NCI-H2107 treated with DMSO at 0.1 percent for 48 hours (cell line): ENCODE measurements around the gene SH3PXD2A.
"Not testable (repeated sequence)": the region's sequence is repeated elsewhere in the genome, so short reads cannot be mapped to it uniquely, and the experiment has no call there.

Source experiments
- DNase-seq: peaks from one replicate; lab custom pipeline; 2025; ENCODE audit not compliant: unreplicated experiment; lab: John Stamatoyannopoulos, UW

Gene SH3PXD2A

DNA sequence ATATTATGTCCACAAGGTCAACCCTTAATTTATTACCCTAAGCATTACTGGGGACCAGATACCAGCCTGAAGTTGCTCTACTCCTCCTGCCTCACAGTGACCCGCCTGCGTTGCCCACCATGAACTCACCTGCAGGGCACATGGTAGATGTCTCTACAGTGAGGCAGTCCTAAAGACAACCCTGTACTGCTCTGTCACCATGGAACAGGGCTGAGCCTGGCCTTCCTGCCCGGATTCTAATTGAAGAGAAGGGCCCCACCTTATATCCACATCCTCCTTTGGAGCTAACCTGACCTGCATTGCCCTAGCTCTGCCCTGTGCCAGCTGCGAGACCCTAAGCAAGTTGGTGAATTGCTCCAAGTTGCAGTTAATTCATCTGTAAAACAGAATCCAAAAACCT lies 4.1 kb downstream of the SH3PXD2A start:
- DNase-seq: no peak

DNA sequence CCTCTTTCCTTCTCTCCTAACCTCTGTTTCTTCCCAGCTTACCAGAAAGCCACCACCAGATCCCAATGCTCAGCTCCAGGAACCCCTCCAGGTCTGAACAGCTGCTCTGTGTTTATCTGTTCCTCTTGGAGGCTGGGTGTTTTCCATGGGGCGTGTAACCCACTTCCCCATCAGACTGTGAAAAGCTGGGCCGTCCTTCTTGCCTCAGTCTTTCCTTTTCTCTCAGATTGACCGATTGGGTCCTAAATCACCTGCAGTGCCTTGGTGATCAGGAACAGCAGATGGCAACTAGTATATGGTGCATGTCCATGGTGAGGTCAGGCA lies 4.8 kb downstream of the SH3PXD2A start:
- no peak for DNase-seq

DNA sequence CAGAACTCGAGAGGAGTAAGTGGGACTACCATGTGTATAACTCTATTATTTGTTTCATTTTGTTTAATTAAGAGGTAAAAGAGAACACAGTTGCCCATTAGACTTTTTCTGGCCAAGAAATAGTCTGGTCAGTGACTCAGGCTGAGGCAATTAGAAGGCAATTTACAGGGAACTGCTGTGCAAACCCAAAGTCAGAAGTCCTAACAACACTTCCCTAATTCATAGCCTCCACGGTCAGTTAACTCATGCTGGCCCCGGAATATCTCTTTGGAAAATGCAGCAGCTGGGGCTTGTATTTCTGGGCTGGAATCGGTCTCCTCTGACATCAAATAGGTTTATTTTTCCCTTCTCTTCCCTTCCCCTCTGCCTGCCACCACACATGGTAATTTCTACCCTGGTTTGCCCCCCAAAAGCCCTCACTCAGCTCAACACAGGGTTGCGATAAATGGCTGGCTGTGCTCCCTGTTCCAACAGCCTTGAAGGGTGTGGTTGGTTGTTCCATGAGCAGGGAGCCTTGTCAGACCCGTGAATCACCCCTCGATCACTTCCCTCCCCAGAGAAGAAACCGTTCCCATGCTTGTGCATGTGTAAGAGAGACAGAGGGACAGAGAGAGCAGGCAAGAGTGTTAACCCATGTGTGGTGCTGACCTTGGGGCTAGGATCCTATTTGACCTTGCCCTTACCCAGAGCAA lies 5.3 kb downstream of the SH3PXD2A start:
- DNase-seq: no peak

DNA sequence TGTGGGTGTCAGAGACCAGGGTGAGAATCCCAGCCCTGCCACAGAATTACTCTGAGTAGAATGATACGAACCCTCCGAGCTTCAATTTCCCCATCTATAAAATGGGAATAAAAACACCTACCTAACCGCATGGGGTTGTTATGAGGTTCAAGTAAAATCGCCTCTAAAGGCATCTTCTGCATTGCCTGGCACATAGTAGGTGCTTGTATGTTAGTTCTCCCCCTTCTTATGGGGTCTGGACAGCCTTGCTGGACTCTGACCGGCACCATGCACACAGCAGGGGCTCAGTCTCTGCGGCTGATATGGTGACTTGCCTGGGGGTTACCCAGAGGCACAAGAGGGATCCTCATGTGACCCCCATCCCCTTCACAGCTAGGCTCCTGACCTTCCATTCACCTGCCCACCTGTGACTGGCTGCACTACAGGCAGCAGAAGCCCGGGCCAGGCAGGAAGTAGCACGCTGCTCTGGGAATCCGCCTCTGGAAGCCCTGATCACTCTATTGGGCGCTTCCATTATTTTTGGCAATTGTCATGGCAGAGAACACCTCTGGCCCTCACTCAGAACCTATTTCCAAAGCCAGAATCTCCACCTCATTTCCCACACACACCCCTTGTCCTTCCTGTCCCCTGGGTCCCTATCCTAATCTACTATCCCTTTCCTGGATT lies 6.0 kb downstream of the SH3PXD2A start:
- no peak for DNase-seq

- DNase-seq: no peak
These were observed 7.4 kb downstream of the SH3PXD2A start for GRCh38 chr10:103847909-103848468.

DNA sequence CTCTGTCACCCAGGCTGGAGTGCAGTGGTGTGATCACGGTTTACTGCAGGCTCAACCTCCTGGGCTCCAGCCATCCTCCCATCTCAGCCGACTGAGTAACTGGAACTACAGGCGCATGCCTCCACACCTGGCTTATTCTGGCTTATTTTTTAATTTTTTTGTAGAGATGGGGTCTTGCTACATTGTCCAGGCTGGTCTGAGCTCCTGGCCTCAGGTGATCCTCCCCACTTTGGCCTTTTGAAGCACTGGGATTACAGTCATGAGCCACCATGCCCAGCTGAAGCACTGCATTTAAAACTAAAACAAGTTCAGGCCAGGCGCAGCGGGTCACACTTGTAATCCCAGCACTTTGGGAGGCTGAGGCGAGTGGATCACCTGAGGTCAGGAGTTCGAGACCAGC lies 8.0 kb downstream of the SH3PXD2A start:
- no peak for DNase-seq

- DNase-seq: no peak
These were observed 9.4 kb downstream of the SH3PXD2A start for GRCh38 chr10:103845972-103846371.

GRCh38 chr10:103845346-103845745 lies 10.0 kb downstream of the SH3PXD2A start:
- DNase-seq: not testable (repeated sequence)

- DNase-seq: no peak
These were observed 11.4 kb downstream of the SH3PXD2A start for GRCh38 chr10:103843854-103844570.

GRCh38 chr10:103843045-103843444 lies 12.3 kb downstream of the SH3PXD2A start:
- DNase-seq: no peak

DNA sequence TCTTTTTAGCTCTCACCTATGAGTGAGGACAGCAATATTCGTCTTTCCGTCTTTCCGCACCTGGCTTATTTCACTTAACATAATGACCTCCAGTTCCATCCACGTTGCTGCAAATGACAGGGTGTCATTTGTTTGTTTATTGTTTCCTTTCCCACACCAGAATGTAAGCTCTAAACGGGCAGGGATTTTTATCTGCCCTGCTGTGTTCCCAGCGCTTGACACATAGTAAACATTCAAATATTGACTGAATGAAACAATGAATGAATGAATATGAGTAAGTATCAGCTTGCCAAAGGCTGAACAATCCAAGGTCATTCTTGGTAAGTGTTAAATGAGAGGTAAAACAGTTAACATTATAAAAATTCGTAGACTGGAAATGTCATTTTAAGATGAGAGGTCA lies 12.8 kb downstream of the SH3PXD2A start:
- DNase-seq: no peak

- DNase-seq: no peak
These were observed 13.9 kb downstream of the SH3PXD2A start for GRCh38 chr10:103841519-103841918.

GRCh38 chr10:103840740-103841070 lies 14.7 kb downstream of the SH3PXD2A start:
- no peak for DNase-seq

DNA sequence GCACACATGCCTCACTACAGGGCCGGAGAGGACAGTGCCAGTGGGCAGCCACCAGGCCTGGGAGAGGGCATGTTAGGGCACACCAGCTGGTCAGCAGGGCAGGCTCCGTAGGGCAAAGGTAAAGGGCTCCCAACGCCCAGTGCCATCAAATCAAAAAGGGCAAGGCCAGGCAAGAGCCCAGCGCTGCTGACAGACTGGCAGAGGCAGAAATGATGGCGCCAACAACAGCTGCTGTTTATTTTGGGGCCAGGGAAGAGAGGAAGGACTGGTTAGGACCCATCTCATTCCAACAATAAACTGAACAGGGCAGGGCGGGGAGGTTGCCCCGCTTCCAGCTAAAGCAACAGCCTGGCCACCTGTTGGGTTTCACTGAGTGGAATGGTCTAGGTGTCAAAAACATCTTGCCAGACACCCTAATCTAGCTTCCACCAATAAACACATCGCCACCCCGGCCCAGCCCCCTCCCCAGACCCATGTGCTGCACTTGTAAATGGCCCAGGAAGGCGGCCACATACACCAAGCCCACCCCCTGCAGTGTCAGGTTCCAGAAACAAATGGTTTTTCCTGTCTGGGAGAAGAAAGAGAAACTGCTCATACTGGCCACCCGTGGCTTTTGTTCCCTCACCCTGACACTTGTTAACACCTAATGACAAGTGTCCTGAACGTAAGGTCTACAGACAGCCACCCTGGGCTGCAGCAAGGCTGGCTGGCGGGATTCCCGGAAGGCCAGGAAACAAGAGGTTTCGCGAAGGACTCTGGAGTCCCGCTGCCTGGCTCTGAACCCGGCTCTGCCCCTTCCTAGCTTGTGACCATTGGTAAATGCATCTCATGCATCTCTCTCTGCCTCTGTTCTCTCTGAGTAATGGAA lies 15.3 kb downstream of the SH3PXD2A start:
- no peak for DNase-seq

GRCh38 chr10:103839519-103839871 lies 15.9 kb downstream of the SH3PXD2A start:
- DNase-seq: no peak

- DNase-seq: no peak
These were observed 16.4 kb downstream of the SH3PXD2A start for GRCh38 chr10:103838862-103839518.

DNA sequence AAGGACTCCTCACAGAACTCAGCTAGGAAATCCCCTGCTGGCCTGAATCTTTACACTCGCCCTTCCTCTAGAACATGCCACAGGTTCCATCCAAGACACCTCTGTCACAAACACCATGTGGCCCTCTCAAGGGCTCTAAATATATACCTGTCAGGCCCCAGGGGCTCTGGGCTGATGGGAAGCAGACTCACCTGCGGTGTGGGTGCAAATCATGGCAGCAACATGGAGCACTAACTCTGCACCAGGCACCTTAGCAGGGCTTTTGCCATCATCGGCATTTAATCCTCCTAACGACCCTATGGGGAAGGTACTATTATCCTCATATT lies 17.3 kb downstream of the SH3PXD2A start:
- no peak for DNase-seq

DNA sequence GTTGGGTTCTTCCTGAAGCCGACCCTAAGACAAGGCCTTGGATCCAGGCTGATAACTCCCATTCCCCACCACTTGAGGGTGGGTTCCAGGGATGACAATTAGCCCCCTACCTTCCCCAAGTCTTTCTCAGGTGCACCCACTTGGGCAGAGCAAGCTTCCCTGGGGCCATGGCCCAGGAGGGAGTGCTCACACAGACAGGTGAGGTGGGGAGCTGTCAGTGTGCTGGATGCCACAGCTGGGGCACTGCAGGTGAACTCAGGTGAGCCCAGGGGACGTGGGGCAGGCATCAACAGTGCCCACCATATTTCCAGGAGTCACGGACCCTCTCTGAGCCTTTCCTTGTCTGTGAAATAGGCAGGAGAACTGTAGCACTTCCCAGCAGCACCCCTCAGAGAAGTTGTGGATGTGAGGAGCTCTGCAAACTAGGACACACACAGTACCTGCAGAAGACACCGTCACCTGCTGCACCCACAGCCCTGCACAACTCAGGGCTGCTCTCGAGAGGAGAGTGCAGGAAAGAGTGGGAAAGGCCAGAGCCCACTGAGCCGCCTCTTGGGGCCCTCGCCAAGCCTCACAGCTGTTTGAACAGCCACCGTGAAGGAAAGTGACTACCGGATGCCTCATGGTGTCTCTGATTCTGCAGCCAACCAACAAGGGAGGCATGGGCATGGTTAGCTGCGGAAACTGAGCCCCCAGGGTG lies 17.9 kb downstream of the SH3PXD2A start:
- no peak for DNase-seq

DNA sequence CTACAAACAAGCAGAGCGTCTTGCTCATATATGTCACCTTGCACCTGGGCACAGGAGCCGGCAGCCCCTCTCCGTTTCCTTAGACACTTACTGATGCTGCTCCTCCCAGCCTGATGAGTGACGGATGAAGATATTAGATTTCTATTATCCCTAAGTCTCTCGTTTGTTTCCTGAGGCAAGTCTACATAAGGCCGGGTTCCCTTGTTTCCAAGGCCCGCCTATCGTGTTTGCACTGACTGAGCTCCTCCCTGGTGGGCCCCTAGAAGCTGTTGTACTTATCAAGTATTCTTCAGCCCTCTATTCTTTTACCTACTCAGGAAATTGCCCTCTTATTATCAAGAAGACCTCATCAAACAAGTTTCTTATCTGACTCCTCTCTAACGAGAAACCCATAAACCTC lies 18.5 kb downstream of the SH3PXD2A start:
- DNase-seq: no peak

DNA sequence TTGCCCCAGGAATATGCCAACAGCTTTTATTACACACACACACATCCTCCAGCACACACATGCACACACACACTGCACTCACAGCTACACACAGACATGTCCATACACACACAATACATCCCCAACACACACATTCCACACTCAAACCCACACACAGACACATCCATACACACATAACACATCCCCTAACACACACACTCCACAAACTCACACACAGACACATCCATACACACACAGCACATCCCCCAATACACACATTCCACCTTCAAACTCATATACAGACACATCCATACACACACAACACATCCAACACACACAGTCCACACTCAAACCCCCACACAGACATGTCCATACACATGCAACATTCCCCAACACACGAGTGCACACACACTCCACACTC lies 19.1 kb downstream of the SH3PXD2A start:
- no peak for DNase-seq
